Mesenchymal stem cell (in vitro differentiated cells and primary cell): ENCODE data around the gene RNF13. TPM values are rescaled to one million over a fixed set of nuclear protein-coding genes. Genes with fewer than 3 reads are reported as not detected.

ENCODE experiments used
- DNase-seq: peaks from one replicate; pipeline ENCODE4 v3.0.0-alpha.2; 2013
- H2AFZ ChIP-seq: one replicate; pipeline ENCODE4 v1.6.1; 2013; ENCODE audit warnings: low read depth, mild to moderate bottlenecking, control low read depth, inconsistent platforms, low read length, moderate library complexity
- H2AK5ac ChIP-seq: 2 replicates; pipeline ENCODE4 v1.6.1; 2013; ENCODE audit warnings: low read length, moderate library complexity, mild to moderate bottlenecking, inconsistent platforms; ENCODE audit not compliant: severe bottlenecking
- H2BK120ac ChIP-seq: one replicate; pipeline ENCODE4 v1.6.1; 2013; ENCODE audit warnings: low read depth, mild to moderate bottlenecking, inconsistent platforms, low read length, moderate library complexity
- H2BK12ac ChIP-seq, 2 experiments: one replicate each; pipeline ENCODE4 v1.6.1; 2013; ENCODE audit warnings: inconsistent platforms in 2 of 2, low read length in 2 of 2, mild to moderate bottlenecking in 2 of 2, moderate library complexity in 2 of 2, control low read depth in 1 of 2
- H2BK15ac ChIP-seq: one replicate; pipeline ENCODE4 v1.6.1; 2013; ENCODE audit warnings: mild to moderate bottlenecking, low read depth, inconsistent platforms; ENCODE audit not compliant: poor library complexity, severe bottlenecking
- H2BK5ac ChIP-seq: 2 replicates; pipeline ENCODE4 v1.6.1; 2013; ENCODE audit warnings: low read depth, mild to moderate bottlenecking, low read length, control low read depth, inconsistent platforms; ENCODE audit not compliant: poor library complexity, severe bottlenecking
- H3K14ac ChIP-seq, 2 experiments: one replicate each; pipeline ENCODE4 v1.6.1; 2013; ENCODE audit warnings: inconsistent platforms in 2 of 2, low read length in 2 of 2, control low read depth in 1 of 2, mild to moderate bottlenecking in 1 of 2, moderate library complexity in 1 of 2
- H3K18ac ChIP-seq, 2 experiments: one replicate each; pipeline ENCODE4 v1.6.1; 2013; ENCODE audit warnings: inconsistent platforms in 2 of 2, low read length in 2 of 2, control low read depth in 1 of 2, low read depth in 1 of 2, mild to moderate bottlenecking in 1 of 2
- H3K23ac ChIP-seq, 2 experiments: one replicate each; pipeline ENCODE4 v1.6.1; 2013; ENCODE audit warnings: inconsistent platforms in 2 of 2, low read length in 2 of 2, mild to moderate bottlenecking in 2 of 2, moderate library complexity in 2 of 2, control low read depth in 1 of 2
- H3K27ac ChIP-seq: 2 replicates; pipeline ENCODE4 v1.5.1; 2013; ENCODE audit warnings: mild to moderate bottlenecking, moderate library complexity, low read length, control low read depth, inconsistent platforms; ENCODE audit not compliant: poor library complexity, severe bottlenecking
- H3K27me3 ChIP-seq, 2 experiments: 2 replicates each; pipeline versions ENCODE4 v1.6.1 to v1.7.0; 2013; ENCODE audit warnings: low read length in 2 of 2, mild to moderate bottlenecking in 2 of 2, moderate library complexity in 2 of 2, control low read depth in 1 of 2, inconsistent platforms in 1 of 2; ENCODE audit not compliant: control insufficient read depth in 1 of 2, insufficient read depth in 1 of 2
- H3K36me3 ChIP-seq, 2 experiments: 2 replicates each; pipeline versions ENCODE4 v1.6.1 to v1.7.0; 2013; ENCODE audit warnings: low read length in 2 of 2, control low read depth in 1 of 2, inconsistent platforms in 1 of 2, low read depth in 1 of 2, mild to moderate bottlenecking in 1 of 2; ENCODE audit not compliant: insufficient read depth in 2 of 2, control insufficient read depth in 1 of 2
- H3K4ac ChIP-seq, 2 experiments: one replicate each; pipeline ENCODE4 v1.6.1; 2013; ENCODE audit warnings: inconsistent platforms in 2 of 2, low read length in 2 of 2, mild to moderate bottlenecking in 2 of 2, moderate library complexity in 2 of 2, control low read depth in 1 of 2, low read depth in 1 of 2
- H3K4me1 ChIP-seq: 2 replicates; pipeline ENCODE4 v1.6.1; 2013; ENCODE audit warnings: low read depth, low read length, control low read depth; ENCODE audit not compliant: control insufficient read depth, insufficient read depth
- H3K4me2 ChIP-seq: 2 replicates; pipeline ENCODE4 v1.6.1; 2013; ENCODE audit warnings: low read length, mild to moderate bottlenecking, inconsistent platforms; ENCODE audit not compliant: poor library complexity, severe bottlenecking
- H3K4me3 ChIP-seq, 2 experiments: 2 replicates each; pipeline versions ENCODE4 v1.5.1 to v1.7.0; 2013; ENCODE audit warnings: low read length in 2 of 2, mild to moderate bottlenecking in 2 of 2, control low read depth in 1 of 2, low read depth in 1 of 2; ENCODE audit not compliant: insufficient read depth in 1 of 2
- H3K79me1 ChIP-seq: replicated peaks from 2 replicates; pipeline ENCODE4 v1.6.1; 2013; ENCODE audit warnings: mild to moderate bottlenecking, control low read depth, low read length, inconsistent platforms; ENCODE audit not compliant: poor library complexity, severe bottlenecking
- H3K9ac ChIP-seq: 2 replicates; pipeline ENCODE4 v1.7.0; 2013; ENCODE audit warnings: mild to moderate bottlenecking, low read length, moderate library complexity
- H3K9me3 ChIP-seq: 2 replicates; pipeline ENCODE4 v1.7.0; 2013; ENCODE audit warnings: mild to moderate bottlenecking, low read length; ENCODE audit not compliant: control insufficient read depth
- H4K8ac ChIP-seq: one replicate; pipeline ENCODE4 v1.6.1; 2013; ENCODE audit warnings: inconsistent platforms, mild to moderate bottlenecking, low read length, moderate library complexity
- H4K91ac ChIP-seq: one replicate; pipeline ENCODE4 v1.6.1; 2013; ENCODE audit warnings: mild to moderate bottlenecking, low read length, inconsistent platforms
- small RNA-seq: library from polyadenylated mRNA; stranded (forward); fragments of <200 nt; extraction: miRNeasy Mini kit (QIAGEN cat#:217004); gene quantifications from one replicate; pipeline ENCODE3, GENCODE V24; 2013; ENCODE audit warnings: low read depth

The RNF13 gene

GRCh38 chr3:150006794-150007193 is 193.8 kb downstream of the RNF13 start:
- no peak overlapping the region for H3K4me2 ChIP-seq
- H3K36me3 ChIP-seq, result no peaks in the 10 kb centered on the region
- no peak for DNase-seq
- H3K4me3 ChIP-seq, result no peak overlapping the region
- H2BK15ac ChIP-seq, result no peak overlapping the region
- H3K18ac ChIP-seq, result no peak overlapping the region
- no peaks in the 10 kb centered on the region for H3K79me1 ChIP-seq
- no peak overlapping the region for H3K27ac ChIP-seq
- no peaks in the 10 kb centered on the region for H3K27me3 ChIP-seq
- no peak overlapping the region for H2BK5ac ChIP-seq
- H3K23ac ChIP-seq, result no peak overlapping the region
- peaks cover 1% of the 10 kb centered on the region for H3K4me1 ChIP-seq
- H3K14ac ChIP-seq, result no peak overlapping the region
- no peak overlapping the region for H2AK5ac ChIP-seq
- H2BK120ac ChIP-seq, result no peak overlapping the region
- no peak overlapping the region for H3K9ac ChIP-seq
- no peak overlapping the region for H2AFZ ChIP-seq
- no peak overlapping the region for H3K4ac ChIP-seq
- H2BK12ac ChIP-seq, result no peak overlapping the region
- H4K8ac ChIP-seq, result no peak overlapping the region
- H4K91ac ChIP-seq, result no peak overlapping the region
- no peaks in the 10 kb centered on the region for H3K9me3 ChIP-seq

Small RNA genes lying within 50 kb of the gene (small RNA-seq; reads per million reads assigned to genes)
- not detected for gene RNU6-507P
- gene RNU6-720P, result not detected
